Smooth muscle cell (in vitro differentiated cells): ENCODE results near the gene RIN1. TPM values are rescaled to one million over a fixed set of nuclear protein-coding genes. Genes with fewer than 3 reads are reported as not detected.

Source experiments
- DNase-seq: peaks from one replicate; lab custom pipeline; 2025; ENCODE audit not compliant: unreplicated experiment; lab: John Stamatoyannopoulos, UW
- H2AFZ ChIP-seq: fragments of 200-600 bp; sonication (generic); 2 replicates; pipeline ENCODE4 v1.6.0; 2016; ENCODE audit warnings: antibody characterized with exemption, low read depth, mild to moderate bottlenecking
- H3F3A ChIP-seq: fragments of 200-600 bp; sonication (generic); 2 replicates; pipeline ENCODE4 v1.6.0; 2017; ENCODE audit warnings: antibody characterized with exemption, low read depth
- H3K27ac ChIP-seq: fragments of 200-600 bp; sonication (generic); 2 replicates; pipeline ENCODE4 v1.5.1; 2016; ENCODE audit warnings: low read depth, mild to moderate bottlenecking
- H3K27me3 ChIP-seq: fragments of 200-600 bp; sonication (generic); 2 replicates; pipeline ENCODE4 v1.6.1; 2016; ENCODE audit warnings: low read depth, mild to moderate bottlenecking
- H3K36me3 ChIP-seq: fragments of 200-600 bp; sonication (generic); 2 replicates; pipeline ENCODE4 v1.5.1; 2016; ENCODE audit warnings: low read depth
- H3K4me1 ChIP-seq: fragments of 200-600 bp; sonication (generic); 2 replicates; pipeline ENCODE4 v1.5.1; 2016; ENCODE audit warnings: low read depth
- H3K4me2 ChIP-seq: fragments of 200-600 bp; sonication (generic); 2 replicates; pipeline ENCODE4 v1.6.0; 2016; ENCODE audit warnings: mild to moderate bottlenecking
- H3K4me3 ChIP-seq: fragments of 200-600 bp; sonication (generic); 2 replicates; pipeline ENCODE4 v1.5.1; 2016; ENCODE audit warnings: mild to moderate bottlenecking
- H3K79me2 ChIP-seq: fragments of 200-600 bp; sonication (generic); 2 replicates; pipeline ENCODE4 v1.6.0; 2016; ENCODE audit warnings: low read depth, mild to moderate bottlenecking
- H3K9ac ChIP-seq: fragments of 200-600 bp; sonication (generic); 2 replicates; pipeline ENCODE4 v1.6.0; 2016; ENCODE audit warnings: low read depth
- H3K9me3 ChIP-seq: fragments of 200-600 bp; sonication (generic); replicated peaks from 2 replicates; pipeline ENCODE4 v1.5.1; 2016; ENCODE audit warnings: low read depth
- H4K20me1 ChIP-seq: fragments of 200-600 bp; sonication (generic); 2 replicates; pipeline ENCODE4 v1.6.0; 2016; ENCODE audit warnings: low read depth
- CTCF ChIP-seq: fragments of 200-600 bp; sonication (generic); IDR thresholded peaks from 2 replicates; pipeline ENCODE4 v1.5.1; 2017; ENCODE audit warnings: borderline replicate concordance, mild to moderate bottlenecking, antibody characterized with exemption; ENCODE audit not compliant: insufficient read depth, poor library complexity, severe bottlenecking
- WGBS: methylation state at CpG from one replicate; pipeline ENCODE4 v1.1.7; 2016; ENCODE audit warnings: low lambda C conversion rate; 5-methylcytosine and 5-hydroxymethylcytosine counted together
- polyA plus RNA-seq: library from polyadenylated mRNA; unstranded; fragments of >200 nt; fragmentation: Nextera tagmentation; extraction: Ambion mirVana; gene quantifications from 2 replicates; pipeline ENCODE4 v1.2.1, GENCODE V29; 2016
- total RNA-seq: library from RNA; depleted of rRNA; stranded (reverse); fragments of >200 nt; gene quantifications from 2 replicates; pipeline ENCODE4 v1.2.3, GENCODE V29; 2014

RIN1 gene
- total and polyA plus RNA-seq, 2 experiments from 2014 or later = 15.3 to 18.0 TPM

GRCh38 chr11:66291303-66291705 lies 44.9 kb downstream of the RIN1 start:
- Histone ChIP-seq H3K36me3 (no peaks in the 10 kb centered on the region), H3K79me2 (peaks cover 23% of the 10 kb centered on the region), H2AFZ (no peak overlapping the region), H3F3A (no peaks in the 10 kb centered on the region), H3K9ac (no peak overlapping the region), H3K4me1 (peaks cover 15% of the 10 kb centered on the region), H3K4me2 (peak overlapping the region; percentile 68), H3K27ac (no peak overlapping the region), H4K20me1 (peaks cover 17% of the 10 kb centered on the region), H3K4me3 (peak overlapping the region; percentile 23), H3K27me3 (peaks cover 35% of the 10 kb centered on the region), H3K9me3 (no peaks in the 10 kb centered on the region)
- no peak for DNase-seq
- TF ChIP-seq CTCF = no peak
- WGBS = 22% methylated on average over 15 of the region's 16 CpGs

GRCh38 chr11:66290330-66290621 lies 46.0 kb downstream of the RIN1 start:
- no peak for DNase-seq
- peaks cover 35% of the 10 kb centered on the region for H3K27me3 ChIP-seq
- H3K9ac ChIP-seq = no peak overlapping the region
- H2AFZ ChIP-seq = no peak overlapping the region
- peak overlapping the region; percentile 71 for H3K4me3 ChIP-seq
- H3K9me3 ChIP-seq = no peaks in the 10 kb centered on the region
- no peak overlapping the region for H3K27ac ChIP-seq
- H3K36me3 ChIP-seq = no peaks in the 10 kb centered on the region
- H3K4me2 ChIP-seq = peak overlapping the region; percentile 84
- H3K4me1 ChIP-seq = peaks cover 15% of the 10 kb centered on the region
- H3F3A ChIP-seq = no peaks in the 10 kb centered on the region
- peaks cover 27% of the 10 kb centered on the region for H4K20me1 ChIP-seq
- H3K79me2 ChIP-seq = peaks cover 31% of the 10 kb centered on the region
- TF ChIP-seq CTCF = no peak
- WGBS = 89% methylated on average over 2 of the region's 2 CpGs

- DNase-seq = peak; percentile 92
- no peak for TF ChIP-seq CTCF
- no peak overlapping the region for H2AFZ ChIP-seq
These were observed 46.5 kb downstream of the RIN1 start for GRCh38 chr11:66289548-66290329.

More at GRCh38 chr11:66289548-66290329, 46.5 kb downstream of the RIN1 start:
- Histone ChIP-seq H4K20me1 (peaks cover 32% of the 10 kb centered on the region), H3K4me3 (peak overlapping the region; percentile 71), H3K9me3 (no peaks in the 10 kb centered on the region), H3K4me1 (peaks cover 15% of the 10 kb centered on the region), H3K27ac (peak overlapping the region; percentile 93), H3K9ac (peak overlapping the region; percentile 84), H3K27me3 (peaks cover 35% of the 10 kb centered on the region), H3K79me2 (peaks cover 35% of the 10 kb centered on the region), H3F3A (no peaks in the 10 kb centered on the region), H3K36me3 (no peaks in the 10 kb centered on the region), H3K4me2 (peak overlapping the region; percentile 84)
- 19% methylated on average over 36 of the region's 36 CpGs for whole genome bisulfite sequencing
